GM18502 (cell line): Measurements from ENCODE around the gene THAP11.

Experiments used
- ATAC-seq: cut with Tn5 transposase; IDR thresholded peaks from one replicate; pipeline ENCODE4 v1.9.1; 2021; ENCODE audit warnings: mild to moderate bottlenecking; ENCODE audit not compliant: unreplicated experiment, poor library complexity

The THAP11 gene

DNA sequence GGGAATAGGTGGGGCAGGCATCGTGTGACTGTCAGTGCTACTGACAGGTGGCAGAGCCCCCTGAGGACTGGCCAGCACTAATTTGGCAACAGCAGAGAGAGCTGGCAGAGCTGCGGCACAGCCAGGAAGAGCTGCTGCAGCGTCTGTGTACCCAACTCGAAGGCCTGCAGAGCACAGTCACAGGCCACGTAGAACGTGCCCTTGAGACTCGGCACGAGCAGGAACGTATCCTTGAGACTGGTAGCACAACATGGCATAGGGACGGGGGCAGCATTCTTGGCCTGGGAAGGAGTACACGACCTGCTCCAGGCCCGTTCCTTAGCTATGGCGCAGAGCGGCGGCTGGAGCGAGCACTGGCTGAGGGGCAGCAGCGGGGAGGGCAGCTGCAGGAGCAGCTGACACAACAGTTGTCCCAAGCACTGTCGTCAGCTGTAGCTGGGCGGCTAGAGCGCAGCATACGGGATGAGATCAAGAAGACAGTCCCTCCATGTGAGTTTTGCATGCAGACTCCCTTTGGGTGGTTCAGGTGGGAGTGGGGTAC is 39.6 kb downstream of the THAP11 start:
- ATAC-seq = no peak

DNA sequence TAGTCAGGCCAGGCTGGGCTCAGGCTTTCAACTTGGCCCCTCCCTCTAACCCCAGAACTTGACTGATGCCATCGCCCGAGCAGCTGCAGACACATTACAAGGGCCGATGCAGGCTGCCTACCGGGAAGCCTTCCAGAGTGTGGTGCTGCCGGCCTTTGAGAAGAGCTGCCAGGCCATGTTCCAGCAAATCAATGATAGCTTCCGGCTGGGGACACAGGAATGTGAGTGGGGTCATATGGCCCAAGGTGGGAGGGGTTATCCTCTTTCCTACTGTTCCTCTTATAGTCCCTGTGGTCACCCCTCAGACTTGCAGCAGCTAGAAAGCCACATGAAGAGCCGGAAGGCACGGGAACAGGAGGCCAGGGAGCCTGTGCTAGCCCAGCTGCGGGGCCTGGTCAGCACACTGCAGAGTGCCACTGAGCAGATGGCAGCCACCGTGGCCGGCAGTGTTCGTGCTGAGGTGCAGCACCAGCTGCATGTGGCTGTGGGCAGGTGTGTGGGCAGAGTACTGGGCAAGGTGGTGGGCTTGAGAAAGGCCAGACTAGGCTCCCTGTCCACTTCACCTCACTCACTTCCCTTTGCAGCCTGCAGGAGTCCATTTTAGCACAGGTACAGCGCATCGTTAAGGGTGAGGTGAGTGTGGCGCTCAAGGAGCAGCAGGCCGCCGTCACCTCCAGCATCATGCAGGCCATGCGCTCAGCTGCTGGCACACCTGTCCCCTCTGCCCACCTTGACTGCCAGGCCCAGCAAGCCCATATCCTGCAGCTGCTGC is 40.4 kb downstream of the THAP11 start:
- no peak for ATAC-seq

DNA sequence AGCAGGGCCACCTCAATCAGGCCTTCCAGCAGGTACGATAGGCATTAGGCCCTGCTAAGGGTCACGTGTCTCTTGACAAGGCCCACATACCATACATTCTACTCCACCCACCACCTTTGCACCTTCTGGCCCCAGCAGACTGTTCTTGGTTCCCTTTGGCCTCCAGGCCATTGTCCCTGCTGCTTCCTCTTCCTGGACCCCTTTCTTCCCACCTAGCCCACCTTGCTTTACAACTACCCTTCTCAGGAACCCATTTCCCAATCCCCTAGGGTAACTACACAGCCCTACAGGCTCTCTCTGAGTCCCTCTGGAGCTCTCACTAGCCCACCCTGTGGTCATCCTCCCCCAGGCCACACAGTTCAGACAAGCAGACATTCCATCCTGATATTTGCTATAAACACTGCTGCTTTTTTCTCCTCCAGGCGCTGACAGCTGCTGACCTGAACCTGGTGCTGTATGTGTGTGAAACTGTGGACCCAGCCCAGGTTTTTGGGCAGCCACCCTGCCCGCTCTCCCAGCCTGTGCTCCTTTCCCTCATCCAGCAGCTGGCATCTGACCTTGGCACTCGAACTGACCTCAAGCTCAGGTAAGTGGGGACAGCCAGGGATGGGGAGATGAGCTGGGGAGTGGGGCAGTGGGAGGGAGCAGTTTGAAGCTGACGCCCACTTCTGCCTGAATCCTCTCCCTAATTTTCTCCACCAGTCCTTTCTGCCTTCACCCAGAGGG is 41.2 kb downstream of the THAP11 start:
- no peak for ATAC-seq

DNA sequence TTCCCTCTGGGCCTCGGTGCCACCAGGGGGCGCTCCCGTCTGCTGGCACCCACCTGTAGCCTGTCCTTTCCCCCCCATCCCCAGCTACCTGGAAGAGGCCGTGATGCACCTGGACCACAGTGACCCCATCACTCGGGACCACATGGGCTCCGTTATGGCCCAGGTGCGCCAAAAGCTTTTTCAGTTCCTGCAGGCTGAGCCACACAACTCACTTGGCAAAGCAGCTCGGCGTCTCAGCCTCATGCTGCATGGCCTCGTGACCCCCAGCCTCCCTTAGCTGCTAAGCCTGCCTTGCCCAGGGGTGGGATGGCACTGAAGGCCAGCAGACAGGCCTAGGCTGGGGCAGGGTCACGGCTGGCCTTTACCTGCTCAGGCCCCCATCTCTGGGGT is 41.7 kb downstream of the THAP11 start:
- ATAC-seq = no peak

- ATAC-seq = no peak
Observed at GRCh38 chr16:67884684-67885083, 42.6 kb downstream of the THAP11 start, which contains the start of gene NRN1L. TSS of gene NRN1L (plus strand) at chr16:67884885. CDS start at chr16:67884904, 19 bp downstream.

DNA sequence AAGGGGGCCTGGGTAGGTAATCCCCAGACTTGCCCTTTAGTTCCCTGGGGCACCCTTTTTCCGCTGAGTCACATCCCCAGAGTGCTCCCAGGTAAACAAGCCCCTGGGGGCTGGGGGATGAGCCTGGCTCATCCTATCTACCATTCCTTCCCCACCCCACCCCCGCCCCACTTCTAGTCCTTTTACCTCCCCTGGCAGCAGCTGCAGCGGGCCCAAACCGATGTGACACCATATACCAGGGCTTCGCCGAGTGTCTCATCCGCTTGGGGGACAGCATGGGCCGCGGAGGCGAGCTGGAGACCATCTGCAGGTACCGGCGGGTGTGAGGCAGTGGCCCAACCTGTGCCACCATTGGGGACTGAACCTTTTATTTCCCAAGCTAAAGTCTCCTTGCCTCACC is 43.4 kb downstream of the THAP11 start:
- no peak for ATAC-seq

DNA sequence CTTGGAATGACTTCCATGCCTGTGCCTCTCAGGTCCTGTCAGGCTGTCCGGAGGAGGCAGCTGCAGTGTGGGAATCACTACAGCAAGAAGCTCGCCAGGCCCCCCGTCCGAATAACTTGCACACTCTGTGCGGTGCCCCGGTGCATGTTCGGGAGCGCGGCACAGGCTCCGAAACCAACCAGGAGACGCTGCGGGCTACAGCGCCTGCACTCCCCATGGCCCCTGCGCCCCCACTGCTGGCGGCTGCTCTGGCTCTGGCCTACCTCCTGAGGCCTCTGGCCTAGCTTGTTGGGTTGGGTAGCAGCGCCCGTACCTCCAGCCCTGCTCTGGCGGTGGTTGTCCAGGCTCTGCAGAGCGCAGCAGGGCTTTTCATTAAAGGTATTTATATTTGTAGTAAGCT is 43.9 kb downstream of the THAP11 start:
- no peak for ATAC-seq

DNA sequence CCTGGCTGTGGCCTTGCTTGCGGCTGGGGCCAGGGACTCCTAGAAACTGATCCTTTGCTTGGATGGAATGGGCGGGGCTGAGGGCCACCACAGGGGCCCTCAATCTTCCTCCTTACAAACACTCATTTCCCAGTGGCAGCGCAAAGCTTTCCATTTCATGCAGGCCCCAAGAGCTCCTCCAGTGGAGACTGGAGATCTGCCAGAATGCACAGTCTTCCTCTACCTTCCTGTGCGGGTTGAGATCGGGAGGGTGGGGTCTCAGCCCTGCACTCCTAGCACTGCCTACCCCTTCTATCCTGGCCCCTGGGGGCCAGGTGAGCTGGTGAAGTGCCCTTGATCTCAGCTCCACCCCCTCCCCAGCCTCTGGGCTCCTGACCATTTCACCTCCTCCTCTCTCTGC is 44.3 kb downstream of the THAP11 start:
- ATAC-seq = no peak

- ATAC-seq = no peak
Observed at GRCh38 chr16:67888331-67888730, 46.2 kb downstream of the THAP11 start.

DNA sequence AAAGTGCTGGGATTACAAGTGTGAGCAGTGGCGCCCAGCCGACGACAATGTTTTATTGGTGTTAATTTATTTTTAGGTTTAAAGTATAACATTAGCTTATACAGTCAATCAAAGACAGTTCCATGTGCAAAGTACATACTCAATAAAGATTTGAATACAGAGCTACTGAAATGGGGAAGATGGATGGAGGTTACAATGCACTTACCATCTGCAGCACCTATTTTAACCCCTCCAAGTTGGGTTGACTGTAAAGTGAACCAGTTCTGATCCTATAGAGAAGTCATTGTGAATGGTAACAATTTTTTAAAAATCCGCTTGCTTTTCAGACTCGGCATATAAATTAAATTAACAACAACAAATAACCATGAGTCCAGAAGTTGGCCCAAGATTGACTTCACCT is 50.3 kb downstream of the THAP11 start:
- ATAC-seq = no peak

GRCh38 chr16:67892899-67893742 is 51.0 kb downstream of the THAP11 start, which contains the start of gene PSKH1:
TSS of gene PSKH1 (plus strand) at chr16:67893254. CDS start at chr16:67908750, 15,496 bp downstream.
- ATAC-seq = peak; percentile 88
